Neural cell (in vitro differentiated cells): Measurements from ENCODE around the gene ZFP42. TPM values are rescaled to one million over a fixed set of nuclear protein-coding genes. Genes with fewer than 3 reads are reported as not detected.

Experiments
- H2AFZ ChIP-seq: fragments of 200-600, 300-800 bp; sonication (generic), shearing (Covaris generic); 2 replicates; pipeline ENCODE4 v1.6.0; 2014; ENCODE audit warnings: low read depth, mild to moderate bottlenecking, antibody characterized with exemption, low read length, moderate library complexity
- H3F3A ChIP-seq: fragments of 200-600 bp; shearing (Covaris generic); 2 replicates; pipeline ENCODE4 v1.6.1; 2016; ENCODE audit warnings: mild to moderate bottlenecking, moderate library complexity, mixed read lengths, antibody characterized with exemption, low read length; ENCODE audit not compliant: insufficient read depth, poor library complexity, severe bottlenecking
- H3K27ac ChIP-seq: fragments of 200-600, 300-800 bp; sonication (generic), shearing (Covaris generic); 2 replicates; pipeline ENCODE4 v1.5.1; 2014; ENCODE audit warnings: mild to moderate bottlenecking, low read length, moderate library complexity
- H3K27me3 ChIP-seq: fragments of 300-800, 200-600 bp; sonication (generic), shearing (Covaris generic); 2 replicates; pipeline ENCODE4 v1.6.0; 2014; ENCODE audit warnings: mild to moderate bottlenecking, low read depth, low read length, moderate library complexity; ENCODE audit not compliant: insufficient read depth
- H3K36me3 ChIP-seq: fragments of 300-800, 200-600 bp; sonication (generic), shearing (Covaris generic); 2 replicates; pipeline ENCODE4 v1.5.1; 2014; ENCODE audit warnings: mild to moderate bottlenecking, antibody characterized with exemption, low read length, moderate library complexity; ENCODE audit not compliant: insufficient read depth
- H3K4me2 ChIP-seq: fragments of 300-800, 200-600 bp; sonication (generic), shearing (Covaris generic); 2 replicates; pipeline ENCODE4 v1.6.0; 2014; ENCODE audit warnings: mild to moderate bottlenecking, low read length
- H3K4me3 ChIP-seq: fragments of 300-800, 200-600 bp; sonication (generic), shearing (Covaris generic); 2 replicates; pipeline ENCODE4 v1.5.1; 2014; ENCODE audit warnings: mild to moderate bottlenecking, low read length, moderate library complexity
- H3K79me2 ChIP-seq: fragments of 200-600 bp; shearing (Covaris generic); replicated peaks from 2 replicates; pipeline ENCODE4 v1.6.0; 2014; ENCODE audit warnings: mild to moderate bottlenecking, low read length, moderate library complexity; ENCODE audit not compliant: insufficient read depth
- H3K9ac ChIP-seq: fragments of 300-800, 200-600 bp; sonication (generic), shearing (Covaris generic); 2 replicates; pipeline ENCODE4 v1.6.1; 2016; ENCODE audit warnings: mild to moderate bottlenecking, low read length, mixed read lengths
- H3K9me2 ChIP-seq: fragments of 200-600 bp; shearing (Covaris generic); 2 replicates; pipeline ENCODE4 v1.6.1; 2016; ENCODE audit warnings: mild to moderate bottlenecking, low read length, mixed read lengths; ENCODE audit not compliant: insufficient read depth
- H3K9me3 ChIP-seq: fragments of 200-600, 300-800 bp; sonication (generic), shearing (Covaris generic); 2 replicates; pipeline ENCODE4 v1.6.1; 2016; ENCODE audit warnings: mild to moderate bottlenecking, mixed run types, low read length, moderate library complexity, mixed read lengths
- H4K20me1 ChIP-seq: fragments of 200-600 bp; shearing (Covaris generic); 2 replicates; pipeline ENCODE4 v1.6.1; 2016; ENCODE audit warnings: mild to moderate bottlenecking, mixed run types; ENCODE audit not compliant: insufficient read depth
- CTCF ChIP-seq: fragments of 450-650 bp; IDR thresholded peaks from 2 replicates; pipeline ENCODE4 v1.5.1; 2014; ENCODE audit warnings: antibody characterized with exemption, mild to moderate bottlenecking, moderate library complexity; ENCODE audit not compliant: poor library complexity, severe bottlenecking
- EP300 ChIP-seq: fragments of 450-650 bp; conservative IDR thresholded peaks from 2 replicates; pipeline ENCODE4 v1.6.1; 2014; ENCODE audit warnings: antibody characterized with exemption, mild to moderate bottlenecking, moderate library complexity; ENCODE audit not compliant: poor library complexity, severe bottlenecking
- EZH2 ChIP-seq: fragments of 200-600, 300-800 bp; shearing (Covaris generic), sonication (generic); IDR thresholded peaks from 2 replicates; pipeline ENCODE4 v1.6.1; 2014; ENCODE audit warnings: antibody characterized with exemption, low read length, borderline replicate concordance, mild to moderate bottlenecking; ENCODE audit not compliant: insufficient read depth, poor library complexity, severe bottlenecking
- MXI1 ChIP-seq: fragments of 450-650 bp; conservative IDR thresholded peaks from 2 replicates; pipeline ENCODE4 v1.6.1; 2014; ENCODE audit warnings: antibody characterized with exemption, mild to moderate bottlenecking; ENCODE audit not compliant: poor library complexity, severe bottlenecking
- POLR2AphosphoS5 ChIP-seq: IDR thresholded peaks from 2 replicates; pipeline ENCODE4 v1.6.1; 2012
- RAD21 ChIP-seq: fragments of 450-650 bp; conservative IDR thresholded peaks from 2 replicates; pipeline ENCODE4 v1.6.1; 2014; ENCODE audit warnings: antibody characterized with exemption, mild to moderate bottlenecking, moderate library complexity
- REST ChIP-seq: IDR thresholded peaks from 2 replicates; pipeline ENCODE4 v1.6.1; 2012; ENCODE audit warnings: borderline replicate concordance
- SMC3 ChIP-seq: fragments of 450-650 bp; conservative IDR thresholded peaks from 2 replicates; pipeline ENCODE4 v1.6.1; 2014; ENCODE audit warnings: antibody characterized with exemption, mild to moderate bottlenecking, moderate library complexity; ENCODE audit not compliant: poor library complexity
- TAF1 ChIP-seq: IDR thresholded peaks from 2 replicates; pipeline ENCODE4 v1.6.1; 2012; ENCODE audit warnings: low read depth
- polyA plus RNA-seq: library from polyadenylated mRNA; depleted of rRNA; stranded (reverse); fragments of >200 nt; gene quantifications from 2 replicates; pipeline ENCODE4 v1.2.3, GENCODE V29; 2014

Gene ZFP42
- polyA plus RNA-seq, 1 donor from 2014 or later = not detected

DNA sequence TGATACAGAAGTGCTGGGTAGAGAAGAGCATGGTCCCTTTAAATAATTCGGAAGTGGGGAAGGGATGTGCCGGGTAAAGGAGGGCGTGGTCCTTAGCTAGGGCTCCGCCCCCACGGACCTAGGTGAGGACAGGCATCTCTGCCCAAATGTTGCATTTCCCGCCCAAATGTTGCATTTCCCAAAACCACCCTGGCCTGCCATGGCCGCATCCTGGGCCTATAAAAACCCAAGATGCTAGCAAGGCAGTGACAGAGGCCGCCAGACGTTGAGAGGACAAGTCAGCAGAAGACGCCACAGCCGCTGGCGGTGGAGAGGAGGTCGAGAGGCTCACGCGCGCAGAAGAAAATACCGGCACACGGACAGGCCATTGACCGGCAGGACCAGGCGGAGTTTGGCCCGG, 46.1 kb downstream of the ZFP42 start:
- Histone ChIP-seq H3F3A (no peaks in the 10 kb centered on the region), H3K9me3 (no peaks in the 10 kb centered on the region), H3K4me3 (no peak overlapping the region), H3K9me2 (no peaks in the 10 kb centered on the region), H3K9ac (no peak overlapping the region), H3K79me2 (no peaks in the 10 kb centered on the region), H3K27ac (no peak overlapping the region), H2AFZ (no peak overlapping the region), H3K27me3 (no peaks in the 10 kb centered on the region), H4K20me1 (no peaks in the 10 kb centered on the region), H3K36me3 (no peaks in the 10 kb centered on the region), H3K4me2 (no peak overlapping the region)
- TF ChIP-seq EZH2 (no peak), REST (no peak), TAF1 (no peak), POLR2AphosphoS5 (no peak), CTCF (no peak), SMC3 (no peak), EP300 (no peak), MXI1 (no peak), RAD21 (no peak)

- Histone ChIP-seq H4K20me1 (no peaks in the 10 kb centered on the region), H3K36me3 (no peaks in the 10 kb centered on the region), H3K9me2 (no peaks in the 10 kb centered on the region), H3K9me3 (no peaks in the 10 kb centered on the region), H3K4me3 (no peak overlapping the region), H3K9ac (no peak overlapping the region), H2AFZ (no peak overlapping the region), H3F3A (no peaks in the 10 kb centered on the region), H3K79me2 (no peaks in the 10 kb centered on the region), H3K27me3 (no peaks in the 10 kb centered on the region), H3K27ac (no peak overlapping the region), H3K4me2 (no peak overlapping the region)
- TF ChIP-seq EP300 = no peak
- TF ChIP-seq SMC3 = no peak
- no peak for TF ChIP-seq CTCF
- no peak for TF ChIP-seq POLR2AphosphoS5
- TF ChIP-seq EZH2 = no peak
- TF ChIP-seq REST = no peak
Measured at GRCh38 chr4:188042191-188042590, 46.6 kb downstream of the ZFP42 start.
